Medulla oblongata (tissue), 1 donor: ENCODE data around the gene TRIM40.
"Not testable (repeated sequence)": the region's sequence is repeated elsewhere in the genome, so short reads cannot be mapped to it uniquely, and the experiment has no call there.

ENCODE experiments used
- DNase-seq: peaks from one replicate; pipeline ENCODE4 v3.0.0-alpha.2; 2015; ENCODE audit errors: extremely low spot score

The TRIM40 gene

DNA sequence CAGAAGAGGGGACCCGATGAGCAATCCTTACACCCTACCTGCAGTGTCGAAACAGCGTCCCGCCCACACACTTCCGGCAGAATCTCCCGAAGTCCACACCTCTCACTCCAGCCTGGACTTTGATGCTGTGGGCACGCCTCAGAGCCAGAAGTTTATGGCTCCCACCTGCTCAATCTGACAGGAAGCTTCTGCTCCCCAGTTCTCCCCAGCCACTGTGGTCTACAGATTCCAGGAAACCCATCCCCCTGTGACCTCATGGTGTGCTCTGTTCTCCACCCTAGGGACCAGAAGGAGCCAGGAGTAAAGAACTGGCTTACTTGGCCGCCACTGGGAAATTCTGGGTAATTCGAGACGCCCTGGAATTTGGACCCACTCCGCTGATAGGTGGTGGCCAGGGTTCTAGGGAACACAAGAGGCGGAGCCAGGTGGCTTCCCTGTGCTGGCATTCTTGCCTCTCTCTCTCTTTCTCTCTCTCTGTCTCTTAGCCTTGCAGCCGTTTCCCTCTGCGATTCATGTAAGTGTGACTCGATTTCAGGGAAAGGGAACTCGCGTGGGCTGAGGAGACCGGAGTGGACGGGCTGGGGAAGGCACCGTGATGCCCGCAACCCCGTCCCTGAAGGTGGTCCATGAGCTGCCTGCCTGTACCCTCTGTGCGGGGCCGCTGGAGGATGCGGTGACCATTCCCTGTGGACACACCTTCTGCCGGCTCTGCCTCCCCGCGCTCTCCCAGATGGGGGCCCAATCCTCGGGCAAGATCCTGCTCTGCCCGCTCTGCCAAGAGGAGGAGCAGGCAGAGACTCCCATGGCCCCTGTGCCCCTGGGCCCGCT lies 27.4 kb downstream of the TRIM40 start, which contains the start of gene TRIM15:
TRIM15 (plus strand) TSS at position 457 of the 828 bp plus-strand sequence; CDS start at position 596, 139 bp downstream.
- no peak for DNase-seq

DNA sequence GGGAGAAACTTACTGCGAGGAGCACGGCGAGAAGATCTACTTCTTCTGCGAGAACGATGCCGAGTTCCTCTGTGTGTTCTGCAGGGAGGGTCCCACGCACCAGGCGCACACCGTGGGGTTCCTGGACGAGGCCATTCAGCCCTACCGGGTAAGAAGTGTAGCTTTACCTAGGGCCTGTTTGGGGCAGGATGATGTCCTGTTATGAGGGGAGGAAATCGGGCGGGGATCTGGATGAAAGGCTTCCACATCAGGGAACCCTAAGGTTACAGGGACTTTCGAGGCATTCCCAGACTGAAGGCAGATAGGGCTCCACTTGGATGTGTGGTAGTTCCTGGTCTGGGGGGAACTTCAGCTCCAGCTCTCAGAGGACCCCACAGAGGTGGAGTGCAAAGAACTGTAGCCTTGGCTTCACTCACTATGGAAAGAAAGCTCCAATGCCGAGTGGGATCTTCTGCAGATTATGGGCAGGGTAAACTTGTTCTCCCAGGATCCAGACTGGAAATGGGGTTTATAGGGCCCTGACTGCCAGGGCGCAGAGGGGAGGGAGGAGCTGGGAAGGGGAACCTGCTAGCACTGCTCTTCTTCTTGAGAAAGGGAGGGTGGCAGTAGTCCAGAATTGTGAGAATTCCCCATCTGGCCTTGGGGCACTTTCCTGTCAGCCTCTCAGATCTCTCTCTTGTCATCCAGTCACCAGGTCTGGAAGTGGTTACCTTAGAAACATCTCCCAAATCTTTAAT lies 28.1 kb downstream of the TRIM40 start:
- no peak for DNase-seq

DNA sequence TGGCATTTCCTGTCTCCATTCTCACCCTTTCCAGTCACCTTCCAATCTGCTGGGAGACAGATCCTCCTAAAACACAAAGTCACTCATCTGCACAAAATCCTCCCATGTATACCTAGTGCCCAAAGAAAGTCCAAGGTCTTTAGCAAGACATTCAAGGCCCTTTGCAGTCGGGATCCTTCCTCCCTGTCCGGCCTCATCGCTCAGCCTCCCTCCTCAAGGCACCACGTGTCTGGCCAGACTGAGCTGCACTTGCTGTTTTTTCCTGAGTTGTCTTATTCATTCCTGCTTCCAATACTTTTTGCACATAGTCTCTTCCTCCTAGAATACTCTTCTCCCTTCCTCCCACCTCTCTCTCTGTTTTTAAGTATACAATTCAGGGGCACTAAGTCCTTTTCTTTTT lies 28.8 kb downstream of the TRIM40 start:
- no peak for DNase-seq

DNA sequence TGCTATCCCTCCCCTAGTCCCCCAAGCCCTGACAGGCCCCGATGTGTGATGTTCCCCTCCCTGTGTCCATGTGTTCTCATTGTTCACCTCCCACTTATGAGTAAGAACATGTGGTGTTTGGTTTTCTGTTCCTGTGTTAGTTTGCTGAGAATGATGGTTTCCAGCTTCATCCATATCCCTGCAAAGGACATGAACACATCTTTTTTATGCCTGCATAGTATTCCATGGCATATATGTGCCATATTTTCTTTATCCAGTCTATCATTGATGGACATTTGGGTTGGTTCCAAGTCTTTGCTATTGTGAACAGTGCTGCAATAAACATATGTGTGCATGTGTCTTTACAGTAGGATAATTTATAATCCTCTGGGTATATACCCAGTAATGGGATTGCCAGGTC lies 29.3 kb downstream of the TRIM40 start:
- not testable (repeated sequence) for DNase-seq

DNA sequence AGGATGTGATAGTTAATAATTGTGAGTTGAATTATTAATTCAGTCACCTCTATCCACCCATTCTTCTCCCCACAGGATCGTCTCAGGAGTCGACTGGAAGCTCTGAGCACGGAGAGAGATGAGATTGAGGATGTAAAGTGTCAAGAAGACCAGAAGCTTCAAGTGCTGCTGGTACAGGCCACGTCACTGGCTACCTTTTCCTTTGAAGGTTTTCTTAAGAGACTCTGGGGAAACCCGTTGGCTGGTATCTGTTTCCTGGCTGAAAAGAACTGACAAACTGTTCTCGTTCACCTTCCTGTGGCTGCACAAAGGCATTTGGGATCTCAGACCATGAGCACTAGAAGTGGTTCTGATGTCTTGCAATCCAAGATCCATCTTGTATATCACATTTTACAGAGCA lies 31.2 kb downstream of the TRIM40 start:
- no peak for DNase-seq

DNA sequence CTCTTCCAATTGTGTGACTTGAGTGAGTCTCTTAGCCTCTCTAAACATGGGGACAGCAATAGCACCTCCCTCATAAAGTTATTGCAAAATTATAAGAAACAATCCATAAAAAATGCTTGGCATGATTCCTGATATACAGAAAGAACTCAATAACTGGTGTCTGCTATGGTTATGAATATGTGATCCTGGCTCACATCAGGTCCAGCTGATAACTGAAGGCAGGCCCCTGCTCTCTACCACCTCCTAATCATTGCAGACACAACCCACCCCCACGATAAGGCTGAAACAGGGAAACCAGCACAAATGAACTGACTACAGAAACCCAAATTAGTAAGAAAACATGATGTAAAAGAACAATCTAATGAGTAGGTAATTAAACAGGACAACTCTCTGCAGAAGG lies 32.8 kb downstream of the TRIM40 start:
- DNase-seq: no peak

DNA sequence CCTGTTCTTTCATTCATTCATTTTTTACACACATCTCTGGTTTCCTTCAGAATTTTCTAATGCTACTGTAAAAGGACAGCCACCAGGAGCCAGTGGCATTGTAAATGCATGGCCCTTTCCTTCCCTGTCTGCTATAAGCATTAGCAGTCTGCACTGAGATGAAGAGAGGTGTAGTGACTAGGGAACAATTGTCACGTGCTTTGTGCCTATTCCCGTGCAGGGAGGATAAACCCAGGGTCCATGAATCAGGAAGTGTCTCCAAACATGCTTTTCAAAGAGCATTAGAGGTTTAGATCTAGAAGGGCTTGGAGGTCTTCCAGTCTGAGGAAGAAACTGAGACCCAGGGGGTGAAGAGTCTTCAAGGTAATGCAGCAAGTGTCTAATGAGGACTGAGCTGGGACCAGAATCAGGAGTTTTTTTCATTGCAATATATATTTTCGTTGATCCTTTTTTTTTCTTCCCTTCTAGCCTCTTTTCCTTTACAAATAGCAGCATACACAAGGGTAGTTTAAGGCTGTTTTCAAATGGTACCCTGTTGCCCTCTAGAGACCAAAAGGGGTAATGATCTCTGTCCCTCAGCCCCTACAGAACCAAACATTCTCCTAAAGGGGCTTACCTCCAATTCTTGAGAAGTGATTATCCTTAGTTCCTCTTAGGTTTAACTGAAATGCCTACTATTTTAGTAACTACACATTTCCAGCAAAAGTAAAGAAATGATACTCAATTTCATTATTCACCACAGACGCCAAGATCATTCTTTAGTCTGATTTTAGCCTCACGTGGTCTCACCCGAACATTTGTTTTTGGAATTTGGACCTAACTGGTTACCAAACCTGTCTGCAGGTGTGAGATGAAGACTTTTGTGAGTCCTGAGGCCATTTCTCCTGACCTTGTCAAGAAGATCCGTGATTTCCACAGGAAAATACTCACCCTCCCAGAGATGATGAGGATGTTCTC lies 34.0 kb downstream of the TRIM40 start:
- DNase-seq: peak; percentile 61

DNA sequence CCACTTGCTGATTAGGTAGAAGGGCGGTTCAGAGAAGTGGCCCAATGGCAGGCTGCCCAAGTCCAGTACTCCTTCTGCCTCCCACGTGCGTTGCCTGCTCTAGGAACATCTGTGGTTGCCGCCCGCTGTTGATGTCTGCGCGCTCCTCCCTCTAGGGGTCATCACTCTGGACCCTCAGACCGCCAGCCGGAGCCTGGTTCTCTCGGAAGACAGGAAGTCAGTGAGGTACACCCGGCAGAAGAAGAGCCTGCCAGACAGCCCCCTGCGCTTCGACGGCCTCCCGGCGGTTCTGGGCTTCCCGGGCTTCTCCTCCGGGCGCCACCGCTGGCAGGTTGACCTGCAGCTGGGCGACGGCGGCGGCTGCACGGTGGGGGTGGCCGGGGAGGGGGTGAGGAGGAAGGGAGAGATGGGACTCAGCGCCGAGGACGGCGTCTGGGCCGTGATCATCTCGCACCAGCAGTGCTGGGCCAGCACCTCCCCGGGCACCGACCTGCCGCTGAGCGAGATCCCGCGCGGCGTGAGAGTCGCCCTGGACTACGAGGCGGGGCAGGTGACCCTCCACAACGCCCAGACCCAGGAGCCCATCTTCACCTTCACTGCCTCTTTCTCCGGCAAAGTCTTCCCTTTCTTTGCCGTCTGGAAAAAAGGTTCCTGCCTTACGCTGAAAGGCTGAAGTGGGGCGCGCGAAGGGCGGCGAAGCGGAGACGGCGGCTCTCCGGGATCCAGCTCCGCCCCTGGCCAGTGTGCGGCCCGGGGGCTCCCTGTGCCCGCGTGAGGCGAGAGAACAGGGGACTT lies 35.9 kb downstream of the TRIM40 start:
- no peak for DNase-seq

DNA sequence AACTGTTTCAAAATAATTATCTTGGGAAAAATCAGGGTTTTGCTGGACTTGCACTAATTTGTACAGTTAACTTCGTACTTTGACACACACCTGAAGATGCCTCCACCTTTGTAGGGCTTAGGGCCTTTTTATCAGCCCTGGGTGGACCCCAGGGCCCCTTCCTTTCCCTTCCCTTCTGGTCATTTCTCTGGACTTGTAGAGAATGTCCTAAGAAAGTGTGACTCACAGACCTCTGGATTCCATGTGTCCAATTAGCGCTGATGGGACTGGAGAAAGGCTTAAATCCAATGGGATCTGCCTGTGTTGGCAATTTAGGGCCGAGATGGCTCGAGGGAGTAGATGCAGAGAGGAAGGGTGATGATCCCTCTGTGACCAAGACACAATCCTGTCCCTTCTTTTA lies 36.7 kb downstream of the TRIM40 start:
- DNase-seq: no peak

DNA sequence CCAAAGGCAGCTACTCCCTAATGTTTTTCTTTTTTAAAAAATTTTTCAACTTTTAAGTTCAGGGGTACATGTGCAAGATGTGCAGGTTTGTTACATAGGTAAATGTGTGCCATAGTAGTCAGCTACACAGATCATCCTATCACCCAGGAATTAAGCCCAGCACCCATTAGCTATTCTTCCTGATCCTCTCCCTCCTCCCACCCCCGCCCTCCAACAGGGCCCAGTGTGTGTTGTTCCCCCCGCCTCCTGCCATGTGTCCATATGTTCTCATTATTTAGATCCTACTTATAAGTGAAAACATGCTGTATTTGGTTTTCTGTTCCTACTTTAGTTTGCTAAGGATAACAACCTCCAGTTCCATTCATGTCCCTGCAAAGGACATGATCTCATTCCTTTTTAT lies 39.8 kb downstream of the TRIM40 start:
- DNase-seq: no peak

DNA sequence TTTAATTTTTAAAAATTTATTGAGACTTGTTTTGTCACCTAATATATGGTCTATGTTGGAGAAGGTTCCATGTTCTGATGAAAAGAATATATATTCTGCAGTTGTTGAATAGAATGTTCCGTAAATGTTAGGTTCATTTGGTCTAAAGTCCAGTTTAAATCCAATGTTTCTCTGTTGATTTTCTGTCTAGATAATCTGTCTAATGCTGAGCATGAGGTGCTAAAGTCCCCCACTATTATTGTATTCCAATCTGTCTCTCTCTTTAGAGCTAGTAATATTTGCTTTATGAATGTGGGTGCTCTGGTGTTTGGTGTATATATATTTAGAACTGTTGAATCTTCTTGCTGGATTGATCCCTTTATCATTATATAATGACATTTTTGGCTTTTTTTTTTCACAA lies 42.9 kb downstream of the TRIM40 start:
- no peak for DNase-seq

DNA sequence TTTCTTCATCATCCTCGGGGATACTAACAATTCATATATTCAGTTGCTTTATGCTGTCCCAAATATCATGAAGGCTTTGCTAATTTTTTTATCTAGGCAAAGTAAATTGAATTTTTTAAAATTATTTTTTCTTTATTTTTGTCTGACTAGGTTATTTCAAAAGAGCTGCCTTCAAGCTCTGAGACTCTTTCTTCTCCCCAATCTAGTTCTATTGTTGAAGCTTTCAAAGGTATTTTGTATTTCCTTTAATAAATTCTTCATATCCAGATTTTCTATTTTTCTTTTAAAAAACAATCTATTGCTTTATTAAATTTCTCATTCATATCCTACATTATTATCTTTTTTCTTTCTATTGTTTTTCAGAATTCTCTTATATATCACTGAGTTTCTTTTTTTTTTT lies 44.2 kb downstream of the TRIM40 start:
- DNase-seq: no peak

DNA sequence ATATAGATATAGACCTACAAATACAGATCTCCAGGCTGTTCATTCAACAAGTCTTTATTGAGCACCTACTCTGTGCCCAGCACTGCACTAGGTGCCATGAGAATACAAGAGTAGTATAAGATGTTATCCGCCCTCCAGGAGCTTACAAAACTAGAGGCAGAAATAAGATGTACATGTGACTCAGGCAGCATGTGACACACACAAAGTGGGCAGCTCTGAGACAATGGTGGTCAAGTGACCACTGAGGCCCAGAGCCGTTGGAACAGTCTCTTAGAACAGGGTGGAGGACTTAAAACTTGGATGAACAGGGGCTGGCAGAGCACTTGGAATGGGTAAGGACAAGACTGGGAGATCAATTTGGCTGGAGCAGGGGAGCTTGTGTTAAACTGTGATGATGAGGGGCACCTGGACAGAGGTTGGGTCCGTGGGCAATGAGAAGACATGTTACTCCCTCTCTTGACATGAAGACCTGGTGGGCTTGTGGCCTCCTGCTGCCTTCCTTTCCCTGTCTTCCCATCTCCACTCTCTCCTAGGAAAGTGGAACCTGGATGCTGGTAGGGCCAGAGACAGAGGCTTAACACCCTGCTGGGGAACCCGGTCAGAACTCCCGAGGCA lies 48.6 kb downstream of the TRIM40 start:
- no peak for DNase-seq

DNA sequence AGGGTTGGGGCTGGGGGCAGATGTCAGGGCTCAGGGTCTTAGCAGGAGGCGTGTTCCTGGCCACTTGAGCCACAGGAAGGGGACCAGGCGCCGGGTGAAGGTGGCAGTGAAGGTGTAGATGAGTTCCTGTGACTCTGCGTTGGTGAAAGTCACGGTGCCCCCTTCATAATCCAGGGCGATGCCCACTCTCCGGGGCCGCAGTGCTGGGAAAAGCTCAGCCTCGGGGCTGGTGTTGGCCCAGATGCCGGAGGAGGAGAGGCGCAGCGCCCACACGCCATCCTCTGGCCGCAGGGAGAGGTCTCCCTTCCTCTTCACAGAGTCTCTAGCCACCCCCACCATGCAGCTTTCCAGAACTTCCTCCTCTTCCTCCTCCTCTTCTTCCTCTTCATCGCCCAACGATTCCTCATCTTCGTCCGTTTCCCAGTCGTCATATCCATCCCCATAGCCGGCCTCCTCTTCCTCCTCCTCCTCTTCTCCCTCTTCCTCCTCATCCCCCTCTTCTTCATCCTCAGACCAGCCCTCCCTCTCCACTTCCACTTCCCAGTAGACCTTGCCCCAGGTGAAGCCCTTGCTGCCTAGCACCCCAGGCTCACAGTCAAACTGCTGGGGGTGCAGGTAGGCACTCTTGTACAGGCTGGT lies 50.0 kb downstream of the TRIM40 start:
- no peak for DNase-seq

DNA sequence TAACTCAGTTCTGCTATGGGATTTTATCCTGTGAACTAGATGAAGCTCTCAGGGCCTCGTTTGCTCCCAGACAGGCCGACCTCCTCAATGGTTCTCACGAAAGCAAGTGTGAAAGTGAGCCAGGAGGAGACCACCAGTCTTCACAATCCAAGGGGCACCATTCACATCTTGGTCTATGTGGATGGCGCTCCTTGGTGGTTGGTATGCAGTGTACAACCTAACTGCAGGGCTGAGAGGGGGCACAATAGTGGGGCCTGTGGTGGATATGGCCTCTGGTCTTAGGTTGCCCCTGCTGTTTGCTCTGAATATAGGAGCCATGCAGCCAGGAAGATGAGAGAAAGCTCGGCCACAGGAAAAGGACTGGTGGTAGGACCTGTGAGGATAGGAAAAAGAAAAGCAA lies 52.6 kb downstream of the TRIM40 start:
- no peak for DNase-seq

DNA sequence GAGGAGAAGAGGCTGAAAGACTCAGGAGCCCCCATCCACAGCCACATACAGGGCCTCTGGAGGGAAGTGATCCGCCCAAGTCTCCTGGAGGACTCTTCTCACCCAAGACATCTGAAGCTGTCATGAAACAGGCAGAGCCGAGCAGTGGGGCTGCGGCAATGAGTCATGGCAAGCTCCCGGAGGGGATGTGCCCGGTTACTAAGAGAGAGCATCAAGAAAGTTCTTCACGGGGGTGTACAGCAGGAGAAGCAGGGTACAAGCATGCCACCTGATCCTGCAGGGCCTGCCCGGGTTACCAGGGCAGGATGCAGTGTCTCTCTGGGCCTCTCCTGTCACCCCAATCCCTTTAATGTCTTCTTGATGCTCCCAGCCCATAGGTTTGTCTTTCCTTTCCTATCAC lies 56.1 kb downstream of the TRIM40 start:
- no peak for DNase-seq

DNA sequence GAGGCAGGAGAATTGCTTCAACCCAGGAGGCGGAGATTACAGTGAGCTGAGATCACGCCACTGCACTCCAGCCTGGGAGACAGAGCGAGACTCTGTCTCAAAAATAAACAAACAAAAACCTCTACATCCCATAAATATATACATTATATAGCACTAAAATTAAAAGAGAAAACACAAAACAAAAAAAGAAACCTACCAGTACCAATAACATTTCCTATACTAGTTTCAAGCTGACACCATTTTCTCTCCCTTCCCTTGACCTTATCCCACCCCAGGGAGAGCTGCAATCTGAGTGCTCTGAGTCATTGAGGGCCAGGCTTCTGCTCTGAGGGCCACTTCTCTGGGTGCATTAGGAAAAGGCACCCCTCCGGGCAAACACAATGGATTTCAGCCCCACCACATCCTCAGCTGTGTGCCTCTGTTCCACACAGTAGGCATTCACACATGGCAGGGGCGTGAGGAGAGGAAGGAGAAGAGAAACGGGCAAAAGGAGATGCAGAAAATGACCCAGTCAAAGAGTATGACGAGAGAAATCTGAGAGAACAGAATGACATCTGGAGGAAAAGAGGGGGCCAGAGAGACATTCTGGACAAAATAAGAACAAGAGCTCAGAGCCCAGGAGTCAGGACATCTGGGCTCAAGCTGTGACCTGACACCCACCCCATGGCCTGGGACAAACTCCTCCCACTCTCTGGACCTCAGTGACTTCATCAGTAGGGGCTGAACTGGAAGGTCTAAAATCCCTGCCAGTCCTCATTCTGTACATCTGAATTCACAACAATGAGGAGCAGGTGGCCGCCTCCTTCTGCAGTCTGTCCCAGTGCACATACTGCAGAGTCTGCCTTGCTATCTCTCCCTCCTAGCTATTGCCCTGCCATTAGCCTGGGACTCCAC lies 59.1 kb downstream of the TRIM40 start:
- no peak for DNase-seq

DNA sequence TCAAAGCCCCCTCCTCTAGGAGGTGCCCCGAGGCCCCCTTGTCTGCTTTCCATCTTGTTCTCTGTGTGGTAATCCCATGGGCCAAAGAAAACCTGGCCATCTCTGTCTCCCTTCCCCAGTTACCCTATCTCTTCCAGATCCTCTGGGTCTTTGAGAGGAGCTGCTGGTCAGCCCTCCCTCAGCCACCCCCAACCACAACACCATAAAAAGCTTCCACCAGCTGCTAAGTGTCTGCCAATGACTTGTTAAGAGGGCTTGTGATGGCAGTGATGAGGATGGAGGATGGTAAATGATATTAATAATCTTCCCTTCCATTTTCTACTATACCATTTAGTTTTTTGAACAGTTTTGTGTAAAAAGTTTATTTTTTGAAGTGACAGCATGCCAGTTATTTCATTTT lies 60.0 kb downstream of the TRIM40 start:
- no peak for DNase-seq

DNA sequence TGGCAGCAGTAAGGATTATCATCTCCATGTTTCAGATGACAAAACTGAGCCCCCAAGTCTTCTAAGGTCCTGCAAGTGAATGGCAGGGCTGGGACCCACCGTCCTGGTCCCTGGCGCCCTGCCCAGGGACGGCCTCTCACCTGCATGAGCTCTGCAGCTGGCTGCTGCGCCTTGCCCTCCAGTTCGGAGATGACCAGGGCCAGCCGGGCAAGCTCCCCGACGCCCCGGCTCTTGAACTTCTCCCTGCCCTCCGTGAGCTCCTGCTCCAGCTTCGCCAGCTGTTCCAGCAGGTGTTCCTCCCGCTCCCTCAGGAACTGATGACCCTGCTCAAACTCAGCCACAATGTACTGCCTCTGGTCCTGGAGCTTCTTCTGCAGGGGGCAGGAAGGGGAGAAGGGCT lies 60.4 kb downstream of the TRIM40 start:
- DNase-seq: no peak
